Endothelial cell (in vitro differentiated cells): ENCODE data around the gene NHLRC3. TPM values are rescaled to one million over a fixed set of nuclear protein-coding genes. Genes with fewer than 3 reads are reported as not detected.

ENCODE experiments used
- DNase-seq: peaks from one replicate; pipeline ENCODE4 v3.0.0; 2021; ENCODE audit warnings: low spot score
- H3K27ac Mint-ChIP-seq: one replicate; pipeline ENCODE4 v1.8.0; 2021; ENCODE audit warnings: mixed read lengths, inconsistent platforms; ENCODE audit not compliant: unreplicated experiment
- H3K27me3 Mint-ChIP-seq: one replicate; pipeline ENCODE4 v1.8.0; 2021; ENCODE audit warnings: mild to moderate bottlenecking, moderate library complexity, mixed read lengths, inconsistent platforms; ENCODE audit not compliant: unreplicated experiment
- H3K36me3 Mint-ChIP-seq: one replicate; pipeline ENCODE4 v1.8.0; 2021; ENCODE audit warnings: mild to moderate bottlenecking, low read depth, mixed read lengths, inconsistent platforms; ENCODE audit not compliant: unreplicated experiment
- H3K4me1 Mint-ChIP-seq: one replicate; pipeline ENCODE4 v1.8.0; 2021; ENCODE audit warnings: mild to moderate bottlenecking, mixed read lengths, inconsistent platforms; ENCODE audit not compliant: unreplicated experiment
- H3K4me3 Mint-ChIP-seq: one replicate; pipeline ENCODE4 v1.8.0; 2021; ENCODE audit warnings: mild to moderate bottlenecking, mixed read lengths, inconsistent platforms; ENCODE audit not compliant: unreplicated experiment
- H3K9me3 Mint-ChIP-seq: one replicate; pipeline ENCODE4 v1.8.0; 2021; ENCODE audit warnings: mixed read lengths, inconsistent platforms; ENCODE audit not compliant: unreplicated experiment
- CTCF ChIP-seq: fragments of 200-600 bp; sonication (generic); IDR thresholded peaks from one replicate; pipeline ENCODE4 v1.5.0; 2021; ENCODE audit warnings: antibody characterized with exemption; ENCODE audit not compliant: unreplicated experiment
- total RNA-seq: library from RNA; stranded (reverse); fragmentation: NEBNext Ultra II Directional; extraction: Animal tissue kit (Norgen Biotek cat#: 25700); gene quantifications from one replicate; pipeline ENCODE4 v1.2.1, GENCODE V29; 2021; ENCODE audit not compliant: unreplicated experiment

Gene NHLRC3
- total RNA-seq, 1 donor from 2014 or later, result 26.9 TPM

GRCh38 chr13:39023316-39023715 lies 14.9 kb upstream of the NHLRC3 start:
- H3K36me3 Mint-ChIP-seq, result peaks cover 22% of the 10 kb centered on the region
- H3K4me3 Mint-ChIP-seq, result peak overlapping the region; percentile 70
- no peaks in the 10 kb centered on the region for H3K9me3 Mint-ChIP-seq
- no peak for DNase-seq
- H3K27ac Mint-ChIP-seq, result peak overlapping the region; percentile 80
- H3K27me3 Mint-ChIP-seq, result no peaks in the 10 kb centered on the region
- H3K4me1 Mint-ChIP-seq, result peaks cover 47% of the 10 kb centered on the region
- no peak for TF ChIP-seq CTCF

GRCh38 chr13:39023761-39024160 lies 14.5 kb upstream of the NHLRC3 start:
- H3K27ac Mint-ChIP-seq, result peak overlapping the region; percentile 80
- H3K27me3 Mint-ChIP-seq, result no peaks in the 10 kb centered on the region
- no peak overlapping the region for H3K4me3 Mint-ChIP-seq
- no peak for TF ChIP-seq CTCF
- DNase-seq, result no peak
- no peaks in the 10 kb centered on the region for H3K9me3 Mint-ChIP-seq
- H3K36me3 Mint-ChIP-seq, result peaks cover 22% of the 10 kb centered on the region
- peaks cover 46% of the 10 kb centered on the region for H3K4me1 Mint-ChIP-seq

- TF ChIP-seq CTCF, result no peak
- Mint-ChIP-seq H3K9me3 (no peaks in the 10 kb centered on the region), H3K4me3 (peak overlapping the region; percentile 69), H3K27me3 (no peaks in the 10 kb centered on the region), H3K4me1 (peaks cover 46% of the 10 kb centered on the region), H3K27ac (peak overlapping the region; percentile 66), H3K36me3 (peaks cover 22% of the 10 kb centered on the region)
- no peak for DNase-seq
These were observed 12.8 kb upstream of the NHLRC3 start for GRCh38 chr13:39025433-39025839.

- Mint-ChIP-seq H3K9me3 (no peaks in the 10 kb centered on the region), H3K4me3 (no peak overlapping the region), H3K27me3 (no peaks in the 10 kb centered on the region), H3K27ac (peak overlapping the region; percentile 2), H3K4me1 (peaks cover 29% of the 10 kb centered on the region), H3K36me3 (no peaks in the 10 kb centered on the region)
- DNase-seq, result no peak
- no peak for TF ChIP-seq CTCF
These were observed 6.1 kb upstream of the NHLRC3 start for GRCh38 chr13:39032150-39032549.

GRCh38 chr13:39034085-39034484 lies 4.2 kb upstream of the NHLRC3 start:
- Mint-ChIP-seq H3K27me3 (peaks cover 2% of the 10 kb centered on the region), H3K27ac (peak overlapping the region; percentile 74), H3K4me3 (no peak overlapping the region), H3K4me1 (peaks cover 30% of the 10 kb centered on the region), H3K9me3 (no peaks in the 10 kb centered on the region), H3K36me3 (no peaks in the 10 kb centered on the region)
- no peak for DNase-seq
- no peak for TF ChIP-seq CTCF
